Fibroblast of the conjunctiva (primary cell): ENCODE measurements around the gene SEC14L6.
"Not testable (repeated sequence)": the region's sequence is repeated elsewhere in the genome, so short reads cannot be mapped to it uniquely, and the experiment has no call there.

Source experiments
- DNase-seq: peaks from one replicate; pipeline ENCODE4 v3.0.0-alpha.2; 2010; ENCODE audit warnings: low read depth

SEC14L6 gene

DNA sequence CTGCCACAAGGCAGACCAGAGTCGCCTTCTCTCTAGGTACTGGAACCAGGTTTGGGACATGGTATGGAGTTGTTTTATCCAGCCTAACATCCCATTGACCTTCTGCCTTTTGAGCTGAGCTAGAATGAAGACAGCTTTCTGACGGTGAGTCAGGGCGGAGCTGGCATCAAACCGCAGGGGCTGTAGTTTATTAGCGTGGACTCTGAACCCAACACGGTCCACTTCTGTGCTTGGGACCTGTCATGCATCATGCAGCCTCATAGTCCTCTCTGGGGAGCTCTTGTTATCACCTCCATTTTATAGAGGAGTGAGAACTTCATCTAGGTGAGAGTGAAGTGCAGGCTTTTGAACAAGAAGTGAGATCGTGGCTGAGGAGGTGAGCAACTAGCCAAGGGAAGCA, 19.6 kb upstream of the SEC14L6 start:
- DNase-seq, result no peak

DNA sequence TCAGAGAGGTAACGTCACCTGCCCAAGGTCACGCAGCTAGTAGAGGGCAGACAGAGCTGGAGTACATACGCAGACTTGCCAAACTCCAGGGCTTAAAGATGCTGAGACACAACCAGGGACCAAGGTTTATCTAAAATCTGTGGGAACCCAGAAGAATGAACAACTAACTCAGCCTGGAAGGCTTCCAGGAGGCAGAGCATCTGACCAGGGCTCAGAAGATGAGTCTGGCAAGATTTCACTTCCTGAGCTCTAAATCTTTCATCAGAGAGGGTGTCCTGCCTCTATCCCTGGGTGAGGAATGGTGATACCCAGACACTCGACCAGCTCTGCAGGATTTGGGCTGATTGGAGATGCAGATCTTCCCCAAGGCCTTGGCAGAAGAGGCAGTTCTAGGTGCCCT, 18.8 kb upstream of the SEC14L6 start:
- no peak for DNase-seq

- no peak for DNase-seq
Observed at GRCh38 chr22:30564761-30565119, 18.2 kb upstream of the SEC14L6 start.

- DNase-seq, result no peak
Observed at GRCh38 chr22:30564045-30564760, 17.7 kb upstream of the SEC14L6 start.

DNA sequence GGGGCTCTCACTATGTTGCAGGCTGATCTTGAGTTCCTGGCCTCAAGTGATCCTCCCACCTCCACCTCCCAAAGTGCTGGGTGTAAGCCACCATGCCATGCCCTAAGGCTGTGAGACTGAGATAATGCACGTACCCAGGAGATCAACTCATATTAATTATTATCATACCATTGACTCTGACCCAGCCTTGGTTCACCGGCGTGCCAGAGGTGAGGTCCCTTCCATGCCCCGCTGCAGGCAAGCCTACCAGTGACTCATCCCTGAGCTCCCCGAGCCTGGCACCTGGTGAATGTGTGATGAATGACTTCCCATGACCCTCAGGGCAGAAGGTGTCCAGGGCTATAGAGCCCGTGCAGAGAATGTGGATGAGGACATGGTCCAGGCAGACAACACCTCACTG, 15.8 kb upstream of the SEC14L6 start:
- no peak for DNase-seq

GRCh38 chr22:30561402-30562189, 15.1 kb upstream of the SEC14L6 start:
- DNase-seq, result no peak

GRCh38 chr22:30560643-30561202, 14.2 kb upstream of the SEC14L6 start:
- DNase-seq, result not testable (repeated sequence)

GRCh38 chr22:30559889-30560288, 13.3 kb upstream of the SEC14L6 start:
- DNase-seq, result no peak

- DNase-seq, result no peak
Observed at GRCh38 chr22:30557243-30557642, 10.7 kb upstream of the SEC14L6 start.

- no peak for DNase-seq
Observed at GRCh38 chr22:30556388-30556787, 9.8 kb upstream of the SEC14L6 start.

- no peak for DNase-seq
Observed at GRCh38 chr22:30555282-30556210, 9.0 kb upstream of the SEC14L6 start.

DNA sequence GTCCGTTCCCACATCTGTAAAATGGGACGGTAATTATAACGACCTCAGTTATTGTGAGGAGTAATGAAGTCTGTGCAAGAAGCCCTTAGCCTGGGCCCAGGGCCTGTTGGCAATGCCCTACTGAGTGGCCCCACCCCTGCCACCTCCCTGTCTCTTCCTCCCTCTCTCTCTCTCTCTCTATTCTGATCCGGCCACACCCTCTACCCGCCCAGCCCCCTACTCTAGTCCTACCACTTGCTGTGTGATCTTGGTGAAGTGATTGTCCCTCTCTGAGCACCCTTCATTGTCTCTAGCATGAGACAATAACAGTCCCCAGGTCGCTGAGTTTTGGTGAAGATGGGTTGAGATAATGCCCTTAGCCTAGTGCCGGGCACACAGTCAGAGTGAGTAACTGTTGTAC, 7.4 kb upstream of the SEC14L6 start:
- DNase-seq, result no peak

DNA sequence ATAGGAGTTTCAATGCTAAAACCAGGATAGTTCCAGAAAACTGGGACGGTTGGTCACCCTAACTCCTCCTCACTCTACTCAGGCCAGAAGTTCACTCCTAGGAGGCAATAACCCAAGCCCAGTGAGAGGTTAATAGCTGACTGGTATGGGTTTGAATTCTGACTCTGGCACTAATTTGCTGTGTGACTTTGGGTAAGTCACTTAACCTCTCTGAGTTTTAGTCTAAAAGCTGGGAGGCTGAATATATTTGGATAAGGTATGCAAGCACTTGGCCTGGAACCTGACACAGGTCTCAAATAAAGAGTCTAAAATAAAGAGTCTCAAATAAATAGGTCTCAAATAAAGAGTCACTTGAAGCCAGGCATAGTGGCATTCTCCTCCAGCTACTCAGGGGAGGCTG, 6.2 kb upstream of the SEC14L6 start:
- DNase-seq, result no peak

DNA sequence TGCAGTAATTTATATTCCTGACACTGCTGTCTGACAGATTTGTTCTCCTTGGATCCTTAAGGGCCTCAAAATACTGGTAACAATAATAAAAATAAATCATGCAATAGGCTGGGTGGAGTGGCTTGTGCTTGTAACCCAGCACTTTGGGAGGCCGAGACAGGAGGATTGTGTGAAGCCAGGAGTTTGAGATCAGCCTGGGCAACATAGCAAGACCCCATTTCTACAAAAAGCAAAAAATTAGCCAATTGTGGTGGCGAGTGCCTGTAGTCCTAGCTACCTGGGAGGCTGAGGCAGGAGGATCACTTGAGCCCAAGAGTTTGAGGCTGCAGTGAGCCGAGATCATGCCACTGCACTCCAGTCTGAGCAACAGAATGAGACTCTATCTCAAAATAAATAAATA, 5.3 kb upstream of the SEC14L6 start:
- DNase-seq, result not testable (repeated sequence)

- no peak for DNase-seq
Observed at GRCh38 chr22:30547188-30547587, 647 bp upstream of the SEC14L6 start.

DNA sequence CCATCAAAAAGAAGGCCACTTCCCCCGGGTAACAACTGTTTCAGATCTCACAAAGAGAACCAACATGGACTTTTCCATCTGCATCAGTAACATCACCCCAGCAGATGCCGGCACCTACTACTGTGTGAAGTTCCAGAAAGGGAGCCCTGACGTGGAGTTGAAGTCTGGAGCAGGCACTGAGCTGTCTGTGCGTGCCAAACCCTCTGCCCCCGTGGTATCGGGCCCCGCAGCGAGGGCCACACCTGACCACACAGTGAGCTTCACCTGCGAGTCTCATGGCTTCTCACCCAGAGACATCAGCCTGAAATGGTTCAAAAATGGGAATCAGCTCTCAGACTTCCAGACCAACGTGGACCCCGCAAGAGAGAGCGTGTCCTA, 3.7 kb downstream of the SEC14L6 start:
- DNase-seq, result no peak

DNA sequence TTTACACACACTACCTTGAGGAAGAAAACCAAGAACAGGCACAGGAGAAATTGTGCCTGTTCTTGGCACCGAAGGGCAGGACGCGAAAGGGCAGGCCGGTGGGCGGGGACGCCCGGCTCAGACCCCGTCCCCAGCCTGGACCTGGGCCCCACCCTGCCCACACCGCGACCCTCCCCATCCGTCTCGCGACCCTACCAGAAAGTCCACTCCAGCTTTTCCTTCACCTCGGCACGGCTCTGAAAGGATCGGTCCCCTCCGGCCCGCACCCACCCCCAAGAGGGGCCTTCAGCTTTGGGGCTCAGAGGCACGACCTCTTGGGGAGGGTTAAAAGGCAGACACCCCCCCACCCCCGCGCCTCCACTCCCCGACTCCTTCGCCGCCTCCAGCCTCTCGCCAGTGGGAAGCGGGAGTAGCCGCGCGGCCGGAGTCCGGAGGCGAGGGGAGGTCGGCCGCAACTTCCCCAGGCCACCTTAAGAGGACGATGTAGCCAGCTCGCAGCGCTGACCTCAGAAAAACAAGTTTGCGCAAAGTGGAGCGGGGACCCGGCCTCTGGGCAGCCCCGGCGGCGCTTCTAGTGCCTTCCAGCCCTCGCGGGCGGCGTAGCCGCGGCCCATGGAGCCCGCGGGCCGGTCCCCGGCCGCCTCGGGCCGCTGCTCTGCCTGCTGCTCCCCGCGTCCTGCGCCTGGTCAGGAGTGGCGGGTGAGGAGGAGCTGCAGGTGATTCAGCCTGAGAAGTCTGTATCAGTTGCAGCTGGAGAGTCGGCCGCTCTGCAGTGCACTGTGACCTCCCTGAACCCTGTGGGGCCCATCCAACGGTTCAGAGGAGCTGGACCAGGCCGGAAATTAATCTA, 4.4 kb downstream of the SEC14L6 start:
- DNase-seq, result no peak

DNA sequence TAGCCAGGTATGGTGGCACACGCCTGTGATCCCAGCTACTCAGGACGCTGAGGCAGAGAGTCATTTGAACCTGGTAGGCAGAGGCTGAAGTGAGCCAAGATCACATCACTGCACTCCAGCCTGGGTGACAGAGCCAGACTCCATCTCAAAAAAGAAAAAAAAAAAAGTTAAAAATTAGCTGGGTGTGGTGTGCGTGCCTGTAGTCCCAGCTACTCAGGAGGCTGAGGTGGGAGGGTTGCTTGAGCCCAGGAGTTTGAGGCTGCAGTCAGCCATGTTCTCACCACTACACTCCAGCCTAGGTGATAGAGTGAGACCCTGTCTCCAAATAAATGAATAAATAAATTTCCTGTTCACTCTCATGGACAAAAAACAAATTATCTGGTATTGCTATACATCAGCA, 5.0 kb downstream of the SEC14L6 start:
- not testable (repeated sequence) for DNase-seq

GRCh38 chr22:30539368-30539767, 7.2 kb downstream of the SEC14L6 start:
- DNase-seq, result no peak

GRCh38 chr22:30538280-30538679, 8.3 kb downstream of the SEC14L6 start:
- DNase-seq, result no peak

GRCh38 chr22:30537083-30537731, 9.3 kb downstream of the SEC14L6 start:
- DNase-seq, result no peak
